Neural crest cell (in vitro differentiated cells): Measurements from ENCODE around the gene IGDCC3. TPM values are rescaled to one million over a fixed set of nuclear protein-coding genes. Genes with fewer than 3 reads are reported as not detected.

ENCODE experiments used
- DNase-seq: peaks from one replicate; pipeline ENCODE4 v3.0.0; 2021; ENCODE audit warnings: low read depth, mixed read lengths, low spot score
- H3K27ac Mint-ChIP-seq: one replicate; pipeline ENCODE4 v1.8.0; 2021; ENCODE audit warnings: mild to moderate bottlenecking, mixed read lengths; ENCODE audit not compliant: unreplicated experiment
- H3K27me3 Mint-ChIP-seq: 2 replicates; pipeline ENCODE4 v1.8.0; 2021; ENCODE audit warnings: low read depth, mild to moderate bottlenecking, mixed read lengths
- H3K36me3 Mint-ChIP-seq: 2 replicates; pipeline ENCODE4 v1.8.0; 2021; ENCODE audit warnings: low read depth, mild to moderate bottlenecking, mixed read lengths
- H3K4me1 Mint-ChIP-seq: 2 replicates; pipeline ENCODE4 v1.8.0; 2021; ENCODE audit warnings: mixed read lengths
- H3K4me3 Mint-ChIP-seq: one replicate; pipeline ENCODE4 v1.8.0; 2021; ENCODE audit warnings: mild to moderate bottlenecking, mixed read lengths
- H3K9me3 Mint-ChIP-seq: 2 replicates; pipeline ENCODE4 v1.8.0; 2021; ENCODE audit warnings: mixed read lengths
- CTCF ChIP-seq: fragments of 200-600 bp; sonication (generic); conservative IDR thresholded peaks from 2 replicates; pipeline ENCODE4 v1.5.0; 2021; ENCODE audit warnings: antibody characterized with exemption, mild to moderate bottlenecking
- total RNA-seq: library from RNA; stranded (reverse); gene quantifications from 2 replicates; pipeline ENCODE4 v1.2.1, GENCODE V29; 2021

IGDCC3 gene
- total RNA-seq, 1 donor from 2014 or later = 300 TPM

DNA sequence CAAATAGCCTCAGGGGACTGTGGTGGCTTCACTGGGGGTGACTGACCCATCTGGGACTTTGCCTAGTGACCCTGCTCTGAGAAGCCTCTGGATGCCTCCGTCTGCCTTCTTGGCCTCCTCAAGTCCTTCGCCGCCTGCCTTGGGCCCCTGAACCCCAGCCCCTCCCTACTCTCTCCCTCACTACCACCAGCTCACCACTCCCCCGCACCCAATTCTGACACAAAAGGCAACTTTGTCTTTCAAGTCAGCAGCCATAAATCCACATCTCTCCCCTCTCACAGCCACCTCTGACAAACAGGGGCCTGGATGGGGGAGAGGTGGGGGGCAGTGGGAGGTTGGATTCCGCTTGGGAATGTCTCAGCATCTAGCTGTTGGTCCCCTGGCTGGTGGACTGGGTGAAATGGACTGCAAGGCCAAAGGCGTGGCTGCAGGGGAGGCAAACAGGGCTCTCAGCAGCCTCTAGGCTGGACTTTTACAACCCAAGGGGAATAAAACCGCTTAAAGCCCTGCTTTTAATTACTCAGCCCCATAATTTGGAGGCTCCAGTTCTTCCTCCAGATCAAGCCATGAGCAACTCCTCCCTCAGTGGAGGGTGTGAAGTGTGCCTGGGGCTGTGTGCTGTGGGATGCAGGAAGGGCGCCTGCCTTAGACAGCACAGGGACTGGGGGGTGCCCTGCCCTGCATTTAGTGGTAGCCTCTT, 33.4 kb downstream of the IGDCC3 start:
- Mint-ChIP-seq H3K36me3 (peaks cover 9% of the 10 kb centered on the region), H3K4me3 (peak overlapping the region; percentile 47), H3K9me3 (no peaks in the 10 kb centered on the region), H3K4me1 (peaks cover 81% of the 10 kb centered on the region), H3K27me3 (no peaks in the 10 kb centered on the region), H3K27ac (peak overlapping the region; percentile 35)
- no peak for TF ChIP-seq CTCF
- no peak for DNase-seq

- Mint-ChIP-seq H3K4me3 (peak overlapping the region; percentile 47), H3K9me3 (no peaks in the 10 kb centered on the region), H3K27ac (no peak overlapping the region), H3K27me3 (no peaks in the 10 kb centered on the region), H3K4me1 (peaks cover 79% of the 10 kb centered on the region), H3K36me3 (peaks cover 4% of the 10 kb centered on the region)
- DNase-seq = no peak
- TF ChIP-seq CTCF = no peak
These were observed 34.3 kb downstream of the IGDCC3 start for GRCh38 chr15:65343374-65343981.

- Mint-ChIP-seq H3K4me3 (peak overlapping the region; percentile 21), H3K27ac (no peak overlapping the region), H3K27me3 (no peaks in the 10 kb centered on the region), H3K36me3 (peaks cover 4% of the 10 kb centered on the region), H3K9me3 (no peaks in the 10 kb centered on the region), H3K4me1 (peaks cover 83% of the 10 kb centered on the region)
- no peak for DNase-seq
- no peak for TF ChIP-seq CTCF
These were observed 35.3 kb downstream of the IGDCC3 start for GRCh38 chr15:65342493-65342892.

DNA sequence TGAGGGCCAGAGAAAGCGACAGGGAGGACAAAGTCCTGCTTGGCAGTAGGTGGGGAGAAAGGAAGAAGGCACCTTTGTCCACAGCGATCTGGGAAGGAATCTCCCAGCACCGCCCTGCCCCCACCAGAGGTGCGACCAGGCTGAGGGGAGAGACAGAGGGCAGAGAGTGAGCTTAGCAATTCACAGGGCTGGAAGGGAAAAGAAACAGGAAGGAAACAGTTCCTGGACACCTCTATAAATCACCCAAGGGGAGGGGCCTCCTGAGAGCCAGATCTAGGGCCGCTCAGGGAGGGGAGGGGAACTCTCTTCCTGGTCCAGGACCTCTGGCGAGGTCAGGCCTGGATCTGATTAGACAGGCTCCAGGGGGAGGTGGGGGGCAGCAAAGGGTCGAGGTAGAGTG, 37.9 kb downstream of the IGDCC3 start:
- peak overlapping the region; percentile 71 for H3K4me3 Mint-ChIP-seq
- TF ChIP-seq CTCF = no peak
- H3K4me1 Mint-ChIP-seq = peaks cover 86% of the 10 kb centered on the region
- DNase-seq = no peak
- H3K36me3 Mint-ChIP-seq = peaks cover 5% of the 10 kb centered on the region
- peak overlapping the region; percentile 92 for H3K27ac Mint-ChIP-seq
- no peaks in the 10 kb centered on the region for H3K27me3 Mint-ChIP-seq
- no peaks in the 10 kb centered on the region for H3K9me3 Mint-ChIP-seq

DNA sequence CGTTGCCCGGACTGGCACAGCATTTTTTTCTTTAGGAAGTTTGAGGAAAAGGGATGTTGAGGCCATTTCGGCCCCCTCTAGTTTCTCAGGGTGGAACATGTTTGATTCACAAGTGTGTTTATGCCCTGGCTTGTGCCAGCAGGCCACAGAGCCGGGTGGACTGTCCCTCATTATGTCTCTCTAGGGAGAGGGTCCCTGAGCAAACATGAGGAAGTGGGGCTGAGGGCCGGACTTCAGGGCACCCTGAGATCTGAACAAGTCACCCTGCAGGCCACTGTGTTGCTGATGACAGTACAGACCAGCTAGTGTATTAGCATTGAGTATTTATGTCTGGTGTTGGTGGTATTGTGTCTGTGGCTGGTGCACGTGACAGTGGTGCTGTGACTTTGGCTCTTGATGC, 38.4 kb downstream of the IGDCC3 start:
- H3K36me3 Mint-ChIP-seq = peaks cover 5% of the 10 kb centered on the region
- H3K27me3 Mint-ChIP-seq = no peaks in the 10 kb centered on the region
- H3K4me3 Mint-ChIP-seq = peak overlapping the region; percentile 71
- H3K27ac Mint-ChIP-seq = peak overlapping the region; percentile 92
- no peaks in the 10 kb centered on the region for H3K9me3 Mint-ChIP-seq
- DNase-seq = no peak
- peaks cover 86% of the 10 kb centered on the region for H3K4me1 Mint-ChIP-seq
- TF ChIP-seq CTCF = no peak
